GOT3 (cell line): ENCODE data around the gene FSIP2.

Experiments used
- DNase-seq: peaks from one replicate; lab custom pipeline; 2025; ENCODE audit warnings: mixed read lengths; lab: John Stamatoyannopoulos, UW

Gene FSIP2, protein sequence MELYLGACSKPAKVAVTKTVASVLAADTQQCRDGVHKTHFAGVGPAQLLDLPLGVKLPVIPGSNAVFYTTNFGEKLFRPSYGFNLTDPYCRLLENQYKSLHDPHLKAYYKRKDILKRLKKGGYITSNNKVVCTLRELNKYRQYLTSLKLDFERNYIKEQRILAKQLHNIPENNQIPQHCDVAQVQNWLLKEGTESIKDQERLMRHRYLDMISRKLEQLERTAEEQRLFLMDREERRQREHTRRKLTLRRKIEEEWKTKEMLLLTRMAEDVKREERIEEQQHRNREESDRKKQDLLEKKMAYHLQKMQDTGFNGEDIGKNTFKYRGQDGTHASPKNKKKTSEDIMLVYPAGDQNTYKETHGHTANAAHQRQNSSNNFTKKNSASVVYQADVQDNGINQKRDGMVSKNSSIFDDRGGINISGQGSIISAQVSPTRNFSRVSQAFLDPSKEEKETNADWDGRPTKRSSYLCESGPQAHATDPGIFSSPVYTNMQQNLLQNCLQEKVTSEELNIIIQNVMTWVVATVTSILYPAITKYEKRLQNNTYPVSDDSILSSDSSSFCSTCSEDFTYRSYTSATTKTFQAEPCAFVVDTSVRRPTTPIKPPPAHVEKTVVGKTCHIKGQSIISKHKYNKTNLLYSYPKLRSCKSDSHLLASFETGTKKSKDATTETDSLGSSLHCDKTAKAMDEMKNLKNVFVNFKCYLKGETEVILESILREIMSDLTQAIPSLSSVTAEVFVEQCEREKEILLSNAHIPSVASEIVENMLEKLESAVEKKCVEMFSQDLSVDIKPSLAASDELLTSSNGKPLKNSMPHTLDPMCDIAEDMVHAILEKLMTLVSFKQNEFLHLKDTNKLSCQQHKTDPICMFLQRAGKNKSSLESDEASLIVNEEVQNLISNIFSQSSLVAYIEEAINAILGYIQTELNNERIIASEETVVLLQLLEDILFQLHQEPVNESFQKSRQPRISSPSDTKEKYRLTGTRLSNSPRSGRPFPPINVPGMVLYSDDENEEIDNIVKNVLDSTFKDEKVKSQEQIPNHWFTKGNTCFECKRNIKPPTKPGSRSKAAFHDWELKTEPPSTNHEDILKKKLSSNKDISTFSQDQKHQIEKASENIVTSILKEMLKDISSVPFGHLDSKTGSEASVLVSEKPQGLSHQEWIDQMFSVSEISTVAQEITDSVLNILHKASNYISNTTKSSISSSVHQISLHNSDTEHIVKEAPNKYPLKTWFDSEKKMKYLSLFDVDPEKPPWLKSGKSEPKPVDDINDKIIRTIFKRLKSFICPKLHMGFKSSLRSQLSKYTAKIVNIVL (N-terminal part only)

DNA sequence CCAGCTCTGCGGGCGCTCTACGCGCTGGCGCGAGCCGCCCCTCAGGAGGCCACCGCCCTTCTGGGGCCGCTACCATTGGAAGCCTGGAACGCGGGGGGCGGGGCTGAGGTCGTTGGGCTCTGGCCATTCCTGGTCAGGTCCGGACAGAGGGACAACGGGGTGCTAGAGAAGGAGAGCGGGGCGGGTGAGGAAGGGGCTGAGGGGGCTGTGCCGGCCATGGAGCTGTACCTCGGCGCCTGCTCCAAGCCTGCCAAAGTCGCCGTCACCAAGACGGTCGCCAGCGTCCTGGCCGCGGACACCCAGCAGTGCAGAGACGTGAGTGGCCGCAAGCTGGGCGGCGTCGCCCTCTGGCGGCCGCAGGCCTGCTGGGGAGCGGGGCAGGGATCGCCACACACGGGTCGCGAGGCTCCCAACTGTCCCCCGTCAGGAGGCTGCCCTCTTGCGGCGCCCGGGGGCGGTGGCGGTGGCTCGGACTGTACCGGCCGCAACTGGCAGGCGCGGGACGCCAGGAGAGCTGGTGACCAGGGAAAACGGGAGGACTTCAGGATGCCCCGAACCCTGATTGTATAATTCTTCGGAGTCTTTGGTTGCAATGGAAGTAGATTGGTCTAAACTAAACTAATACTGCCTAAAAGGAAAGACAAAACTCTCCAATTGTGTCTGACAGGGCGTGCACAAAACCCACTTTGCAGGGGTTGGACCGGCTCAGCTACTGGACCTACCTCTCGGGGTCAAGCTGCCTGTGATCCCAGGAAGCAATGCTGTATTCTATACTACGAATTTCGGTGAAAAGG, at the start of gene FSIP2:
TSS of gene FSIP2 (plus strand) at position 126 of the 794 bp plus-strand sequence. CDS start at position 217, 91 bp downstream.
- DNase-seq = no peak

DNA sequence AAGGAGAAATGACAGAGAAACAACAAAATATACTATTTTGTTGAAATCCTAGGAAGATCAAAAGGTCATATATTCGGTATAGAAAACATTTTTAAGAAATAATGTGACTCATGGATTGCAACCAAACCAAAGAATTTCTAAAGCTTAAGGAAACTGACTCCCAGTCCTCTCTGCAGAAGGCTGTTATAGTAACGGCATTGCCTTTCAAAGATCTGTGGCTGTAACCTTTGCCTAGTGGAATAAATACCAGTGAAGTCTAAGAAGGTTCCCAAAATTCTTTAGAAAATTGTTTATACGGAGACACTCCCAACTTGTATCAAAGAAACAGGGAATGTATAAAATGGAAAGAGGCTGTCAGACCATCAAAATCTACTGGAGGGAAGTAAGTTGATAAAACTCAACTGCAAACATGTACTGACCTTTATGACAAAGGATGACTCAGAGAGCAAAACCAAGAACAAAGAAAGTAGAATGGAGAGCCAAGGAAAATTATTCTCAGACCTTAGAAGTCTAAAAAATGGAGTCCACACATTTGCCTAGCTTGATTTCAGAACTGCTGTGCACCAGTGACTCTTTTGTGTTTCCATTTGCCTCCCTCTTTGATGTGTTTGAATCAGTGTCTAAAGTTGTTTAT, 48.6 kb upstream of the FSIP2 start:
- no peak for DNase-seq

- no peak for DNase-seq
Measured at GRCh38 chr2:185695711-185696235, 42.8 kb upstream of the FSIP2 start.

- no peak for DNase-seq
Measured at GRCh38 chr2:185700883-185701282, 37.7 kb upstream of the FSIP2 start.

DNA sequence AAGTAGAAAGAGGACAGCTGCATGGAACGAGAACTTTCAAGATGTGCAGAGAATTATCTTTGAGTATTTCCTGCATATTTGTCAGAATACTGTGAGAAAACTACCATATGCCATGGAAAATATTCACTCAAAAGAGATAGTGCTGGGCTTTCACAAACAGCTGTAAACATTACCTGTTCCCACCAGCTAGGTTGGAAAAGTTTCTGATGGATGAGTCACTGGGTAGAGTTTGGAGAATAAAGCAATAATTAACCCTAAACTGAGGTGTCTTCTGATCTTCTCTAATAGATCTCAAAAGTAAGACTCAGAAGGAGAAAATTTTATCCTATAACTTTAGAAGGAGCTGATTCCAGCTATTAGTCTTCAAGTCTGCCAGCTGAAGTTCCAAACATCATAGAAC, 3.9 kb upstream of the FSIP2 start:
- DNase-seq = no peak

- no peak for DNase-seq
Measured at GRCh38 chr2:185736210-185736609, 2.4 kb upstream of the FSIP2 start.

- no peak for DNase-seq
Measured at GRCh38 chr2:185745864-185746859, 7.6 kb downstream of the FSIP2 start.

- DNase-seq = no peak
Measured at GRCh38 chr2:185757356-185757755, 18.8 kb downstream of the FSIP2 start.

GRCh38 chr2:185771396-185771795, 32.8 kb downstream of the FSIP2 start:
- DNase-seq = no peak

DNA sequence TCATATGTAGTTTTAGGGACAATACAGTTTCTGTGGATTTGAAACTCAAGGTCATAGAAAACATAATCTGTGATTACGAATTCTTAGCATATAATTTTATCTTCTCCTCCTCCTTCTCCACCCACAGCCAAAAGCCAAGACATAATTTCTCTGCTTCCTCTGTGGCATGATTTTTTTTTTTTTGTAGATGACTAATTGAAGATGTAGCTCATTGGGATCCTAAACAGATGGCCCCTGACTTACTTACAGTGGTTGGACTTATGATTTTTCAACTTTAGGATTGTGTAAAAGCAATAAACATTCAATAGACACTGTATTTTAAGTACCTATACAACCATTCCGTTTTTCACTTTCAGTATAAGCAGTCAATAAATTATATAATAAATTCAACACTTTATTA, 42.3 kb downstream of the FSIP2 start:
- no peak for DNase-seq

DNA sequence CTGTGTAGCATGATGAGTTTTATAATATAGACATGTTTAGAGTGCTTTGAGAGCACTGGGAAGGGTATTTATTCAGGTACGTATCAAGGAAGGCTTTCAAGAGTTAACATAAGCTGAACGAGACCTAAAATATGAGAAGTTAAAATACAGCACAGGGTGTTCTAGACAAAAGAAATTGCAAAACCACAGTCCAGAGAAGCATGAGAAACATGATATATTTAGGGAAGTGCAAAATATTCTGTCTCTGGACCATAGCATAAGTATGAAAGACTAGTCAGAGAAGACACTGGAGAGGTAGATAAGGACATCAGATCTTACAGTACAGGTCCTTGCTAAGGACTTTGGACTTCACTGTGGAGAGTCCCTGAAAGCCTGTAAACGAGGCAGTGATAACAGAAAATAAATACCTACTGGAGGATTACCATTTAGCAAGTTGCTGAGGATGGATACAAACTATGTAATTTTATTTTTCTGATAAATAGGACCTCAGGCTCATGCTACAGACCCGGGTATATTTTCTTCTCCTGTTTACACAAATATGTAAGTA, 43.7 kb downstream of the FSIP2 start:
- no peak for DNase-seq

DNA sequence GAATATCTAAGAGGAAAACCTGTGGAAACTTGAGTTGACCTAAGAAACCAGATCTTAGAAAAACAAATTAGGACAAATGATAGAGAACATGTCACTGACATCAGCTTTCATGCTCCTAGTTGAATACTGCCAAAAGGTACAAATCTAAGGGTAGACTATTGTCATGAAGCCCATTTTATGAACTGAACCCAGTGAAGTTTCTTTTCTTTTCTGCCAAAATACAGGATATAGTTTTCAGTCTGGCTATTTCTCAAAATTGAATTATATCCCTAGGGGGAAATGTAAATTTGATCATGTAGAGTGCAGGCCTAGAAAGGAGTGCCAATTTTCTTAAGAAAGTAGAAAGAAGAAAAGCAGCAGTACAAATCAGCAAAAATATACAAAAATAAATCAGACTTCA, 46.6 kb downstream of the FSIP2 start:
- DNase-seq = no peak

DNA sequence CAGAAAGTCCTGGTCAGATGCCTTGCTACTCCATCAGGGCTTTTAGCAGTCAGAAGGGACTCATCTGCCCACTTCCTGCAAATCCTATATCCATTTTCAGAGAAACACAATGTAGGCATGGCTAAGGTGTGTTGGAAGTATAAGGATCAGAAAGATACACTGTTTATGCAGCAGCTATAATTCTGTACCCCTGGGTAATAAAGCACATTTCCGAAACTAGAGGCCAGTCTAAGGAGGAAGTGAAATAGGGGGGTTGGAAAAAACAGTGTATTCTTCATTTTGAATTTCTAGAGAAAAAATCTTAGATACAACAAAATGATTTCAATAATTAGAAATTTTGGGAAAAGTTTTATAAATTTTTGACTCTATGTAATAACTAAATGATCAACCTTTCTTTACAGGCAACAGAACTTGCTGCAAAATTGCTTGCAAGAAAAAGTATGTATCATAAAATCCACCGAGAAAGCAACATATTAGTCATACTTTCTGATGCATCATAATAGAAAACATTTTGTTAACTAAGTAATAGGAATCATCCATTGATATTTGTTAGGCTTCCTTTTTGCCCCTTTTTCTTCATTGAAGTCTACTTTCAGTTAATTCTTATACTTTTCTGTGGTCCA, 47.4 kb downstream of the FSIP2 start:
- DNase-seq = no peak

DNA sequence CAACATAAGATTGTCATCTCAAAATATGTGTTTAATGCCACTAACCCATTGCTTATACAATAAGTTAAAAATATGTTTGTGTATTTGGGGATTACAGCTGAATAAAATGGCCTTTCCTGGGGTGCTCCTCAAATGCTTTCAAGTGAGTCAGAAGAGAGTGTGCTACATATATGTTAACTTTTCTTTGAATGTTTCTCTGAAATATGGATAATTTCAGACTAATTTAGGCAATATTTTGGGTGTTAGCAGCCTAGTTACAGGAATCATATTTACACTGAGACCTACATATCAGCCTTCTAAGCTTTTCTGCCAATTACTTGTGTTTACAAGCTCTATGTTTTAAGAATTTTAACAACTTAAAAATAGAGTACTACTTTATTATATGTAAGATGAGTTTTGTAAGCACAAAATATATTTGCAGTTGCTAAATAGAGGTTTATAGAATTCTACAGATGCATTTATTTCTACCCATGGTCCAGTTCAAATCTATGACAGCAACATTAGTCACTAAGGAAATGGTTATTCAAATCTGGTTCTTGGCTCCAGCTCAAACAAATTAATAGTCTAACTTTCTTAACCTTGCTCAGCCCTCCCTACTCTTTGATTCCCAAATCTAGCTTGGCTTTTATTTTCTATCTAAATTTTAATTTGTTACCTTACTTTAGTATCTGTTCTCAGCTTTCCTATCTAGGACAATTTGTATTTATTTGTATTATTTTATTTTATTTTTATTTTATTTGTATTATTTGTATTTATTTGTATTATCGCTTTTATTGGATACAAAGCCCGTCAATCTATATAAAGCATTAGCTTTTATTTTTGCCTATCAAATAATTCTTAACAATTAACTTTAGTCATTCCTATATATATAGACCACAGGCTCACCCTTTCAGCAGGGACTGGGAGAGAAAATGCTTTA, 48.9 kb downstream of the FSIP2 start:
- DNase-seq = no peak

GRCh38 chr2:185790361-185790760, 51.8 kb downstream of the FSIP2 start:
- no peak for DNase-seq

GRCh38 chr2:185793532-185794345, 55.1 kb downstream of the FSIP2 start:
- DNase-seq = no peak

GRCh38 chr2:185796758-185797157, 58.2 kb downstream of the FSIP2 start:
- DNase-seq = no peak
